ENCODE data around the gene AFAP1L2.

The AFAP1L2 gene

GRCh38 chr10:114284346-114285071 lies 119.8 kb downstream of the AFAP1L2 start:
- no peak overlapping the region for H3K27ac ChIP-seq
- no peak for TF ChIP-seq CTCF (conservative IDR thresholded peaks at IDR 0.05)

- H3K27ac ChIP-seq = no peak overlapping the region
- no peak for TF ChIP-seq CTCF (conservative IDR thresholded peaks at IDR 0.05)
These were observed 120.6 kb downstream of the AFAP1L2 start for GRCh38 chr10:114283535-114284234.

GRCh38 chr10:114283091-114283490 lies 121.2 kb downstream of the AFAP1L2 start:
- no peak for TF ChIP-seq CTCF (conservative IDR thresholded peaks at IDR 0.05)
- no peak overlapping the region for H3K27ac ChIP-seq

- H3K27ac ChIP-seq = no peak overlapping the region
- no peak for TF ChIP-seq CTCF (conservative IDR thresholded peaks at IDR 0.05)
These were observed 121.8 kb downstream of the AFAP1L2 start for GRCh38 chr10:114282526-114282925.

- TF ChIP-seq CTCF (conservative IDR thresholded peaks at IDR 0.05) = no peak
- H3K27ac ChIP-seq = no peak overlapping the region
These were observed 122.8 kb downstream of the AFAP1L2 start for GRCh38 chr10:114281461-114281860.

GRCh38 chr10:114281006-114281405 lies 123.3 kb downstream of the AFAP1L2 start:
- TF ChIP-seq CTCF (conservative IDR thresholded peaks at IDR 0.05) = no peak

GRCh38 chr10:114279901-114280644 lies 124.2 kb downstream of the AFAP1L2 start:
- TF ChIP-seq CTCF (conservative IDR thresholded peaks at IDR 0.05) = no peak
- no peak overlapping the region for H3K27ac ChIP-seq

More at GRCh38 chr10:114281006-114281405, 123.3 kb downstream of the AFAP1L2 start:
- no peak overlapping the region for H3K27ac ChIP-seq

All from VCaP (cell line).